A549 treated with Hydrocortisone at 1 μM for 4 hours (cell line): ENCODE data around the gene PPRC1. TPM values are rescaled to one million over a fixed set of nuclear protein-coding genes. Genes with fewer than 3 reads are reported as not detected.

Experiments
- total RNA-seq: library from RNA; stranded (reverse); fragments of 200-300 nt; extraction: Qiagen RNA extraction; gene quantifications from 5 replicates; pipeline ENCODE4 v1.2.3, GENCODE V29; 2022

The PPRC1 gene
- total RNA-seq = 53.7 to 60.3 TPM (median 55.8 TPM) in 5 replicates

GRCh38 chr10:102132563-102133372 lies at the start of gene PPRC1:
PPRC1 (plus strand) TSS chr10:102133040; CDS start chr10:102133069, 29 bp downstream.

GRCh38 chr10:102120142-102120990 lies 12.5 kb upstream of the PPRC1 start, which contains the start of gene LDB1:
LDB1 (minus strand) TSS chr10:102120368; CDS start chr10:102120110, 258 bp downstream.

GRCh38 chr10:102151774-102152544 lies 19.1 kb downstream of the PPRC1 start, which contains the start of gene NOLC1:
NOLC1 (plus strand) TSS chr10:102152389; CDS start chr10:102152411, 22 bp downstream.

Other genes with a start within 250 kb of the PPRC1 start
- gene ARMH3, start 76.9 kb upstream of the PPRC1 start, total RNA-seq = 11.3 to 12.3 TPM (median 11.4 TPM) in 5 replicates
- 30.0 to 38.3 TPM (median 34.3 TPM) in 5 replicates for gene HPS6, start 67.7 kb upstream of the PPRC1 start, total RNA-seq
- 32.2 to 36.0 TPM (median 35.0 TPM) in 5 replicates for gene LDB1, start 12.7 kb upstream of the PPRC1 start, total RNA-seq
- 147 to 186 TPM (median 162 TPM) in 5 replicates for gene NOLC1, start 19.3 kb downstream of the PPRC1 start, total RNA-seq
- gene ELOVL3, start 93.3 kb downstream of the PPRC1 start, total RNA-seq = 0.29 to 0.46 TPM (median 0.33 TPM) in 5 replicates
- gene PITX3, start 108.5 kb downstream of the PPRC1 start, total RNA-seq = 0.63 to 1.4 TPM (median 1.2 TPM) in 5 replicates
- gene GBF1, start 112.5 kb downstream of the PPRC1 start, total RNA-seq = 23.7 to 27.6 TPM (median 24.7 TPM) in 5 replicates